SH-SY5Y (cell line): ENCODE measurements around the gene LY6G6D.

Source experiments
- GATA2 ChIP-seq: IDR thresholded peaks from 2 replicates; pipeline ENCODE4 v1.6.1; 2011; ENCODE audit warnings: mild to moderate bottlenecking, low read depth, low read length
- GATA3 ChIP-seq: IDR thresholded peaks from 2 replicates; pipeline ENCODE4 v1.6.1; 2011; ENCODE audit warnings: low read depth, mild to moderate bottlenecking, low read length, moderate library complexity

- TF ChIP-seq GATA2 (no peak), GATA3 (no peak)
These were observed 21.6 kb upstream of the LY6G6D start for GRCh38 chr6:31693535-31693934.
